Mucosa of descending colon (tissue), 3 donors: ENCODE data around the gene NSUN7. TPM values are rescaled to one million over a fixed set of nuclear protein-coding genes. Genes with fewer than 3 reads are reported as not detected.
A peak's percentile ranks its signal among the peaks of the same experiment; 100 is the strongest.

Source experiments
- ATAC-seq: fragments of 200-7000 bp; cut with Tn5 transposase; one replicate; pipeline ENCODE4 v1.9.1; 2020; ENCODE audit warnings: mild to moderate bottlenecking, moderate library complexity
- DNase-seq, 3 donors: peaks; one replicate each; pipeline ENCODE4 v3.0.0-alpha.2; 2020
- H3K36me3 ChIP-seq: fragments of 200-600 bp; one replicate; pipeline ENCODE4 v1.8.0; 2021; ENCODE audit warnings: low read depth, mild to moderate bottlenecking
- H3K4me1 ChIP-seq: fragments of 200-600 bp; one replicate; pipeline ENCODE4 v1.8.0; 2021; ENCODE audit warnings: low read depth, mild to moderate bottlenecking
- H3K4me3 ChIP-seq: fragments of 200-600 bp; one replicate; pipeline ENCODE4 v1.8.0; 2021; ENCODE audit warnings: mild to moderate bottlenecking
- H3K9me3 ChIP-seq: fragments of 200-600 bp; one replicate; pipeline ENCODE4 v1.8.0; 2021; ENCODE audit warnings: mild to moderate bottlenecking
- intact Hi-C, 2 donors: fragments of 100-400 bp; cut with DNase I in 1 of 2; cut with micrococcal nuclease in 1 of 2; formaldehyde crosslinking; loops; one replicate each; pipeline versions ENCODE4 v1.11.0 to v1.11.1; 2022; cut with DNase I, micrococcal nuclease
- total RNA-seq, 3 donors: library from RNA; stranded (reverse); fragmentation: NEBNext Ultra II Directional in 2 of 3; extraction: Animal tissue kit (Norgen Biotek cat#: 25700) in 2 of 3; gene quantifications; one replicate each; pipeline versions ENCODE4 v1.2.1 to v1.2.4, GENCODE V29; 2021 to 2023
- TF ChIP-seq, protein P1 (sequence below): fragments of 200-600 bp; IDR thresholded peaks from one replicate; pipeline ENCODE4 v1.8.0; 2022; ENCODE audit warnings: antibody characterized with exemption, mild to moderate bottlenecking
- donor health status: DM: no; HTN: no; CAD: no; lungs with moderate emphysema.
- donor health status: DM: no; HTN: no; CAD: no.
- donor health status: DM: no; HTN: yes; CAD: no.

NSUN7 gene
- total RNA-seq, 3 donors from 2014 or later: 5.6 to 18.1 (median 11.7) TPM

DNA sequence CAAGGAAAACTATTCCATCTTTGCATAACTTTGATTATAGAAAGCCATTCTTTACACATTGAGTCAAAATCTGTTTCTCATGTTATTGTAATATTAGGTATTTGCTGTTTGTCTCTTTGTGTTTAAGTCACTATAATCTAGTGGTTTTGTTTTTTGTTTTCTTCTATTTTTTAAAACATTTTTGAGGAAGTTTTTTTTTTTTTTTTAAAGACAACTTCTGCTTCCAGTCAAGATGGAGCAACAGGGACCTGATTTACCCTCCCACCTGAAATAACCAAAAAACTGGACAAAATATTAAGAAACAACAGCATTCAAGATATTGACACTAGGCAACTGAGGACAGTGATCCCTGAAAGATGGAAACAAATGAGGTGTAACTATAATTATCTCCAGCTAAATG lies 18.4 kb upstream of the NSUN7 start:
- ATAC-seq (no peak), DNase-seq (no peak)
- intact Hi-C loops: loop anchor here in 1 of 2 donors (10.0 kb wide), 1 partner anchor 163 kb away; no protein-coding TSS in a partner anchor
- H3K4me3 ChIP-seq: no peak overlapping the region
- no peaks in the 10 kb centered on the region for H3K36me3 ChIP-seq
- TF ChIP-seq, protein P1, sequence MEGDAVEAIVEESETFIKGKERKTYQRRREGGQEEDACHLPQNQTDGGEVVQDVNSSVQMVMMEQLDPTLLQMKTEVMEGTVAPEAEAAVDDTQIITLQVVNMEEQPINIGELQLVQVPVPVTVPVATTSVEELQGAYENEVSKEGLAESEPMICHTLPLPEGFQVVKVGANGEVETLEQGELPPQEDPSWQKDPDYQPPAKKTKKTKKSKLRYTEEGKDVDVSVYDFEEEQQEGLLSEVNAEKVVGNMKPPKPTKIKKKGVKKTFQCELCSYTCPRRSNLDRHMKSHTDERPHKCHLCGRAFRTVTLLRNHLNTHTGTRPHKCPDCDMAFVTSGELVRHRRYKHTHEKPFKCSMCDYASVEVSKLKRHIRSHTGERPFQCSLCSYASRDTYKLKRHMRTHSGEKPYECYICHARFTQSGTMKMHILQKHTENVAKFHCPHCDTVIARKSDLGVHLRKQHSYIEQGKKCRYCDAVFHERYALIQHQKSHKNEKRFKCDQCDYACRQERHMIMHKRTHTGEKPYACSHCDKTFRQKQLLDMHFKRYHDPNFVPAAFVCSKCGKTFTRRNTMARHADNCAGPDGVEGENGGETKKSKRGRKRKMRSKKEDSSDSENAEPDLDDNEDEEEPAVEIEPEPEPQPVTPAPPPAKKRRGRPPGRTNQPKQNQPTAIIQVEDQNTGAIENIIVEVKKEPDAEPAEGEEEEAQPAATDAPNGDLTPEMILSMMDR: no peak
- H3K9me3 ChIP-seq: no peaks in the 10 kb centered on the region
- H3K4me1 ChIP-seq: peaks cover 4% of the 10 kb centered on the region

GRCh38 chr4:40731792-40732245 lies 17.9 kb upstream of the NSUN7 start:
- DNase-seq (peak in 1 of 3 donors; percentile 57), ATAC-seq (peak; percentile 78)
- intact Hi-C loops: loop anchor here in 1 of 2 donors (10.0 kb wide), 1 partner anchor 163 kb away; no protein-coding TSS in a partner anchor
- Histone ChIP-seq H3K36me3 (no peaks in the 10 kb centered on the region), H3K9me3 (no peaks in the 10 kb centered on the region), H3K4me3 (no peak overlapping the region), H3K4me1 (peaks cover 4% of the 10 kb centered on the region)
- TF ChIP-seq, protein P1: no peak

DNA sequence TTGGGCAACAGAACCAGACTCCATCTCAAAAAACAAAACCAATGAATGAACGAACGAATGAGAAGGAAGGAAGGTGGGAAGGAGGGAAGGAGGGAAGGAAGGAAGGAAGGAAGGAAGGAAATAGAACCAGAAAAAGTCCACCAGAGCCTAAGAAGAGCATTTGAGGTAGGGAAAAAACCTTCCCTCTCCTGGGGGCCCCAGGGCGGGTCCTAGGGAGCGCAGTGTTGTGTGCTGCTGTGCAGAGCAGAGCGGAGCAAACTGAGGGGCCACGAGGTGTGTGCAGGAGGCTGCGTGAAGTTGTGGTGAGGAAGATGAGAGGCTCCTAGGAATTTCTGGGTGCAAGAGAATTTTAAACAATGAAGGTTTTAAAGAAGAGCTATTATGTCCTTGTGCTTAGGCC lies 16.0 kb upstream of the NSUN7 start:
- Histone ChIP-seq H3K4me3 (no peak overlapping the region), H3K4me1 (no peaks in the 10 kb centered on the region), H3K36me3 (no peaks in the 10 kb centered on the region), H3K9me3 (no peaks in the 10 kb centered on the region)
- ATAC-seq: no peak
- DNase-seq: no peak
- TF ChIP-seq, protein P1: no peak
- intact Hi-C loops: loop anchor here in 1 of 2 donors (10.0 kb wide), 1 partner anchor 161 kb away; no protein-coding TSS in a partner anchor

DNA sequence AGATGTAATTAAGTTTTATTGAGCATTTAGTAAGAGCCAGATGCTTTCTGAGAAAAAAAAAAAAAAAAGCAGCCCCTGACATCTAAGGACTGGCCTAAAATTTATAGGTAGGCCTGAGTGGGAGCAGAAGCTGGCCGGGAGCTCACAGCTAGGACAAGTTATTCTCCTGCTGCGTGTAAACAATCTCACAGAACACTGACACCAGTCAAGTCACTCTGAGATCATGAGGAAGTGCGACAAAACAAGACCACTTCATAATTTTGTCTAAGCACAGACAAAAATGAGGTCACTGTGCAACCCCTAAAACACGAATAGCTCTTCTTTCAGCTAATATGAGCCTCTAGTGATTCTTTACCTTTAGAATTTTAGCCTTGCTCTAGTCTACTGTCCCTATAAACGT lies 15.3 kb upstream of the NSUN7 start:
- Histone ChIP-seq H3K36me3 (no peaks in the 10 kb centered on the region), H3K4me1 (no peaks in the 10 kb centered on the region), H3K4me3 (no peak overlapping the region), H3K9me3 (no peaks in the 10 kb centered on the region)
- TF ChIP-seq, protein P1: no peak
- no peak for DNase-seq
- intact Hi-C loops: loop anchor here in 1 of 2 donors (10.0 kb wide), 1 partner anchor 160 kb away; no protein-coding TSS in a partner anchor
- ATAC-seq: no peak

DNA sequence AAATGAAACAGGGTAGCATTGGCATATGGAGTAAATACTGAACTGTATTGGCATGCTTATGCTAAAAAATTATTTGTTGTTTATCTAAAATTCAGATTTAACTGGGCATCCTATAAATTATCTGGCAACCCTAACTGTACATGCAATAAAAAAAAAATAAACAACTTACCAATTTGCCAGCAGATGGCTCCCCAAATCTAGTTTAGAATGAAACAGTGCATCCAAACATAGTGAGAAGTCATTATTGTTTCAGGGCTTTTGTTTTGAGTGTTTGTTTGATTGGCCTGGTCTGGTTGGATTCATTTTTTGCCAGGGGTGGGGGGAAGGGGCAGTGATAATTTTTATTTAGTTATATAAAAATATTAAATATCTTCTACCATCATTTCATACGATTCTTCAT lies 12.8 kb upstream of the NSUN7 start:
- Histone ChIP-seq H3K4me1 (no peaks in the 10 kb centered on the region), H3K36me3 (no peaks in the 10 kb centered on the region), H3K4me3 (no peak overlapping the region), H3K9me3 (no peaks in the 10 kb centered on the region)
- ATAC-seq (no peak), DNase-seq (no peak)
- intact Hi-C loops: loop anchor here in 1 of 2 donors (10.0 kb wide), 1 partner anchor 158 kb away; no protein-coding TSS in a partner anchor
- TF ChIP-seq, protein P1: no peak
